NCI-H510A (cell line): Measurements from ENCODE around the gene DSC3.
"Not testable (repeated sequence)": the region's sequence is repeated elsewhere in the genome, so short reads cannot be mapped to it uniquely, and the experiment has no call there.

Experiments used
- DNase-seq: peaks from one replicate; lab custom pipeline; 2025; lab: John Stamatoyannopoulos, UW

DSC3 gene

GRCh38 chr18:31041271-31042083 is 1.1 kb downstream of the DSC3 start:
- DNase-seq, result no peak

DNA sequence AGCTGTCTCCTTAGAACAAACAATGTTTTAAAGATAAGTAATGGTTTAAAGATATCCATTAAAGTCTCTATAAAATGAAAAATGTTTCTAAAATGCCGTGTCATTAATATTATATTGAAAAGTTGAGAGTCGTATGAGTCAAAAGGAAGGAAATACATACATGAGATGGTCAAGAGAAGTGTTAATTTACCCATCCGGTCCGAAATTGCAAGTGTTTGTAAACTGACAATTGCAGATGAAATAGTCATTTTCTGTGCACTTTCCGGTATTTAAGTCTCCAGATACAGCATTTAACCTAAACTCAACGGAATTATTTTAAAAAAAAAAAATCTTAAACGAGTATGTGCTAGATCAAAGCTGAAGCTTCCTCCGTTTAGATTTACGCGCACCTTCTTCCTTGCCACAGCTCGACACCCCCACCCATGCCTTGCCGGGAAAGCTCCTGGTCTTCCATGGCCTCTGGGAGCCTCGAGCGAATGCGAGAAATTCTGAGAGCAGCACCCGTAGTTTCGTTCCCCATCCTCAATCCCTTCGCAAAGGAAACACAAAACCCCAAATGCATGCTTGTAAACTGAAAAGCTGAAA is 1.8 kb downstream of the DSC3 start:
- no peak for DNase-seq

DNA sequence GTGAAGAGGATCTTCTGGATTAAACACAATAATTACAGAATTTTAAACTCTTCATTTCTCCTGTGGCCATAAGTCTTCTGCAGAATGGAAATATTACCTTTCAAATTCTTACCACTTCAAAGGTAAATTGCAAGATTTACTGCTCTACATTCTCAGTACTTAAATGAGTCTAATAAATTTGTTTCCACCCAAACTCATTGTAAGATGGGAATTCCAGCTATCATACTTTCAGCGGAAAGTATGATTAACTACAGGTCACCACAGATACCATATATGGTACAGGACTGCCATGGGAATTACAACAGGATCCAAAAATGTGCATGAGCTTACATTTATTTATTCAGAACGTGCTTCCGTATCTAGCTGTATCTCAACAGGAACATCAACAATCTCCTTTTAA is 3.1 kb downstream of the DSC3 start:
- DNase-seq, result no peak

DNA sequence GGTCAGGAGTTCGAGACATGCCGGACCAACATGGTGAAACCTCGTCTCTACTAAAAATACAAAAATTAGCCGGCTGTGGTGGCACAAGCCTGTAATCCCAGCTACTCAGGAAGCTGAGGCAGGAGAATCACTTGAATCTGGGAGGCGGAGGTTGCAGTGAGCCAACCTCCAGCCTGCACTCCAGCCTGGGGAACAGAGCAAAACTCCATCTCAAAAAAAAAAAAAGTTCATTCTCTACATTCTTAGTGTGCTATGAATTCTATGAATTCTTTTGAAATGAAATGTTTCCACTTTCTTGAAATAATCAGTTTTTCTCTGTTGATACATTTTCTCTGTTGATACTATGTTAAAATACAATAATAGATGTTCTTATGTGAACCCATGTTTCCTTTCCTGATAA is 4.9 kb downstream of the DSC3 start:
- DNase-seq, result not testable (repeated sequence)

DNA sequence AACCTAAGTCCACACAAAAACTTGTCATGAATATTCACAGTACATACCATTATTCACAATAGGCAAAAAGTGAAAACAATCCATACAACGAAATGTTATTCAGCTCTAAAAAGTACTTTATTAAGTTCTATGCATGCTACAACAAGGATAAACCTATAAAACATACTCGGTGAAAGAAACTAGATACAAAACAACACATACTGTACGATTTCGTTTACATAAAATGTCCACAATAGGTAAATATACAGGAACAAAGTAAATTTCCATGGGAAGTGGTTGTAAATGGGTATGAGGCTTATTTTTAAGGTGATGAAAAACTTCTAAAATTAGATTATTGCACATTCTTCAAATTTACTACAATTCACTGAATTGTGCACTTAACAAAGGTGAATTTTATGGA is 8.0 kb downstream of the DSC3 start:
- DNase-seq, result no peak

GRCh38 chr18:31030574-31031278 is 11.8 kb downstream of the DSC3 start:
- DNase-seq, result no peak

DNA sequence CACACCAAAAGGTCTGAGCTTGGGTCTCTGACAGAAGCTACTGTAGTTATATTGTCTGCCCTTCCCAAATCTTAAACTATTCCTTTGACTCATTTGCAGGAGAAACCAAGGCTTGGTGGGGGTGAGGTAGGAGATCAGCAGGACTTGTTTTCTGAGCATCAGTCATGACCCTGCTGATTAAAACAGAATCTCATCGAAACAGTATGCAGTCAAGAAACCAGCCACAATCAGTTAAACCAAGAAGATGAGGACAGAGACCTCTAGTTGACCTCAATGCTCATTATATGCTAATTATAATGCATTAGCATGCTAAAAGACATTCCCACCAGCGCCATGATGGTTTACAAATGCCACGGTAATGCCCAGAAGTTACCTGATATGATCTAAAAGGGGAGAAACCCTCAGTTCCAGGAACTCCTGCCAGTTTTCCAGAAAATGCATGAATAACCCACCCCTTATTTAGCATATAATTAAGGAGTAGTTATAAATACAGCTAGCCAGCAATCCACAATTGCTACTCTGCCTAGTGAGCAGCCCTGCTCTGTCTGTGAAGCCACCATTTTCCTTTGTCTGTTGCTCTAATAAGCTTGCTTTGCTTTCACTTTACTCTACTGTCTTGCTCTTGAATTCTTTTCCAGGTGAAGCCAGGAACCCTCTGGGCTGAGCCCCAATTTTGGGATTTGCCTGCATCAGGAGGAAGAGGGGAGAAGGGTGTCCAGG is 26.7 kb downstream of the DSC3 start:
- no peak for DNase-seq

DNA sequence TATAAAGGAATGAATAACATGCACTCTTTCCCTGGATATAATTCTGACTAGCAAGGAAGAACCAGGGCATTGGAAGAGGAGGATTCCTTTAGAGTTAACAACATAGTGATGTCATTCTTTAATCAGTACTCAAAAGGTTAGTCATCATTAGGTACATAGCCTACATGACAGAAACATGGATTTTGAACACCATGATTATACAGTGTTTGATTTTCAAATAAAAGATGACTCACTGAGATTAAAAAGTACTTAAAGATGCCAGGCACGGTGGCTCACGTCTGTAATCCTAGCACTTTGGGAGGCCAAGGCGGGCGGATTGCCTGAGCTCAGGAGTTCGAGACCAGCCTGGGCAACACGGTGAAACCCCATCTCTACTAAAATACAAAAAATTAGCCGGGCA is 31.1 kb downstream of the DSC3 start:
- not testable (repeated sequence) for DNase-seq

GRCh38 chr18:31010601-31011000 is 31.9 kb downstream of the DSC3 start:
- no peak for DNase-seq

DNA sequence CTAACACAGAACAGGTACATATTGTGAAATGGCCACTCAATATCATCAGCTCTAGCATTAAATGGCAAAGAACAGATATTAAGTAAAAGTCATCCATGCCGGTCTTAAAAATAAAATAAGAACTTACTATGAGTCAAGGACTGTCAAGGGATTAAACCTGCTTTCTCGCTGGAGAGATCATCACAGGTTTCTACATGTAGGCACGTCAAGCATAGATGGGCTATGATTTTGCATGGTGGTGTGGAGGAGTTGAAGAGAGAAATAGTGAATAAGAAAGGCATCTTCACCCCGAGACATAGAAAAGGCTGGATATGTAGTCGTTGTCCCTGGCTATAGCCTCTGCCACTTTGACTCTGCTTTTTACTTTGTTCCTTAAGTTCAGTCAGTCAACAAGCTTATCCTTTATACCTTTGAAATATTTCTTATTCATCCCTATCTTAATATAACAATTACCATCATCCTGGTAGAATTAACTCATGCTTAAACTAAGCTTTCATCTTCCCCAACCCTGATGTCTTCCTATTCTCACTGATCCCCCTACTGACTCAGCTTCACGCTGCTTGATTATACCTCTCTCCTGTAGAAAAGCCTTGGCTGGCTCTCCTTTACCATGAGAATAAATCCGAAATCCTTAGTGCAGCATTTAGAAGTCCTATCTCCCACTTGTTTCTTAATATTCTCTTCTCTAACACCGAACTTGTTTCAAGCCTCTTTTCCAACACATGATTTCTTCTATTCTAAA is 42.5 kb downstream of the DSC3 start:
- DNase-seq, result no peak

- no peak for DNase-seq
Observed at GRCh38 chr18:30999186-30999585, 43.4 kb downstream of the DSC3 start.

DNA sequence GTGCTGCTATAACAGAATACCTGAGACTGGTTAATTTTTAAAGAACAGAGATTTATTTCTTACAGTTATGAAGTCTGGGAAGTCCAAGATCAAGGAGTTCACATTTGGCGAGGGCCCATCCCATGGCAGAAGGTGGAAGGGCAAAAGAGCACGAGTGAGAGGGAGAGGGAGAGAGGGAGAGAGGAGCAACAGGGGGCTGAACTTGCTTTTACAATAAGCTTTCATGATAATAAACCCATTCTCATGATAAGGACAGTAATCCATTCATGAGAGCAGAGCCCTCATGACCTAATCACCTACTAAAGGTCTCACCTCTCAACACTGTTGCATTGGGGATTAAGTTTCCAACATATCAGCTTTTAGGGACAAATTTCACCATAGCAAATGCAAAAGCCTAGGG is 45.3 kb downstream of the DSC3 start:
- no peak for DNase-seq

DNA sequence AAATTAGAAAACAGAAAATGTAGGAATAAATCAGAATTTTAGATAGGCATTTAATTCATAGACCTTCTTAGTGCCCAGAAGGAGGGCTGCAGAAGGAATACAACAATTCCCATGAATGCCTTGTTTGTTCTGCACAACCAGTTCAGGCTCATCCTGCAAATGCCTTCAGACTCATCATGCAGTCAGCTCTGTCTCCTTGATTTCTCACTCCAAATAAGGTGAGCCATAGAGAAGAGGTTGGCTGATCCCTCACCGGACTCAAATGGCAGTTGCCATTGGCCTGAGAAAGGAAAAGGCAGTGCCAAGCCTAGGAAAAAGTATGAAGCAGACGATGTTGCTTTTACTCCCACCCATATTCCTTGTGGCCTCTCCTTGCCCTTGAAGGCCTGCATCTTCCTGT is 50.3 kb downstream of the DSC3 start:
- DNase-seq, result no peak

GRCh38 chr18:30991397-30991796 is 51.1 kb downstream of the DSC3 start:
- no peak for DNase-seq

GRCh38 chr18:30989141-30989540 is 53.4 kb downstream of the DSC3 start:
- no peak for DNase-seq

GRCh38 chr18:30988440-30988839 is 54.1 kb downstream of the DSC3 start:
- DNase-seq, result no peak

GRCh38 chr18:30987467-30988241 is 54.9 kb downstream of the DSC3 start:
- no peak for DNase-seq

DNA sequence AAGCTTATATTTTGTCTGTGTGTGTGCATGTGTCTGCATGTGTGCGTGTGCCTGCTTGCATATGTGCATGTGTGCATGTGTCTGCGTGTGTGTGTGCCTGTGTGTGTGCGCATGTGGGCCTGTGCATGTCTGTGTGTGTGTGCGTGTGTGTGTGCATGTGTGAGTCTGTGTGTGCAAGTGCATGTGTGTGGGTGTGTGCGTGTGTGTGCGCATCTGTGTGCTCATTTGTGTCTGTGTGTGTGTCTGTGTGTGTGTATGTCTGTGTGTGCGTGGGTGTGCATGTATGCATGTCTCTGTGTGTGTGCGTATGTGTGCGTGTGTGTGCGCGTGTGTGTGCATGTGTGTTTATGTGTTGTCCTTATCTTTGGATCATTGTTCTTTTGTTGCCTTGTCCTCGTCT is 56.8 kb downstream of the DSC3 start:
- no peak for DNase-seq

- DNase-seq, result no peak
Observed at GRCh38 chr18:30982285-30982992, 60.1 kb downstream of the DSC3 start.

DNA sequence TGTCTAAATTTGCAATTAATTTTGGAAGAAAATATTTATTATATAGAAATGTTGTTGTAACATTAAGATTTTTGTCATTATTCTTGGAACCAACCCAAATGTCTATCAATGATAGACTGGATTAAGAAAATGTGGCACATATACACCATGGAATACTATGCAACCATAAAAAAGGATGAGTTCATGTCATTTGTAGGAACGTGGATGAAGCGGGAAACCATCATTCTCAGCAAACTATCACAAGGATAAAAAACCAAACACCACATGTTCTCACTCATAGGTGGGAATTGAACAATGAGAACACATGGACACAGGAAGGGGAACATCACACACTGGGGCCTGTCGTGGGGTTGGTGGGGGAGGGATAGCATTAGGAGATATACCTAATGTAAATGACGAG is 64.5 kb downstream of the DSC3 start:
- DNase-seq, result not testable (repeated sequence)
